ENCODE data around the gene NTM. TPM values are rescaled to one million over a fixed set of nuclear protein-coding genes. Genes with fewer than 3 reads are reported as not detected.

Gene NTM
- polyA plus RNA-seq, 1 experiment, result 33.6 TPM

DNA sequence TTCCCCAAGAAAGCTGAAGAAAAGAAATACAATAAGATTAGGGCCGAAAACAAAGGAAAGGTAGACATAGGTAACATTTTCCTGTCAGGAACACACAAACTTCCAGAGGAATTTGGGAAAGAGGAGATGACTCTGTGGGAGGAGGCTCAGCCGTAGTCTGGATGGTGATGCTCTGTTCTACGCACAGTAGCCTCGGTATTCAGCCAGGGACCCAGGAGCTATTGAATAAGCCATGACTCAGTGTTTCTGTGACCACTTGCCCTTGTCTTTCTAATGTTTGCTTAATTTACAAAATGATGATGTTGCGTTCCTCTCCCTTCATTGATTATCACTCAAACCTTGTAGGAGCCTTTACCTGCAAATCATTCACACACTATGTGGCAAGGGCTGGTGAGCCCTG, 745.0 kb downstream of the NTM start:
- H3K4me3 ChIP-seq (ENCODE audit: low read depth, low read length), result no peak overlapping the region
- CTCF ChIA-PET, result interaction anchor here (0.7 to 4.8 kb wide), 3 partner anchors 8 to 200 kb away, joined by 3 to 23 read pairs (median 3); no protein-coding TSS in a partner anchor
- DNase-seq (ENCODE audit: low read depth), result no peak
- POLR2A ChIA-PET, result no interaction called here
- TF ChIP-seq CTCF (IDR thresholded peaks at IDR 0.05; ENCODE audit: insufficient read depth, low read depth, low read length), result no peak
- no peaks in the 10 kb centered on the region for H3K27me3 ChIP-seq (ENCODE audit: control insufficient read depth, insufficient read depth, low read length)
- no peaks in the 10 kb centered on the region for H3K36me3 ChIP-seq (ENCODE audit: control insufficient read depth, insufficient read depth, low read length)

DNA sequence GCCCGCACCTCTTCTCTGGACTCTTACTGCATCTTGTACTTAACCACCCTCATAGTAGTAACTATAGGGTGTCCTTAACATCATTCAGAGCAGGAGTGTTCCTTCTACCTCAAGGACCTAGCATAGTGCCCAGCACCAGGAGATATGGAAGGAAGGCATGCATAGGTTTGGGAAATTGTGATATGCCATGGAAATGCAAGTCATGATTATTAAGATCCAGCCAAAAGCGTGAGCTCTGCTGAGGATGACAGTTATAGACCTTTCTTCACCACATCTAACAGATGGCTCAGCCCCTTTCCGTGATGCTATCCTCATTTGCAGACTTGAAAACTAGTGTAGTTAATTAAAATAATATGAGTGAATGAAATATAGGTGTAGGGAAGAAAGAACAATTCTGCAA, 746.1 kb downstream of the NTM start:
- TF ChIP-seq CTCF (IDR thresholded peaks at IDR 0.05; ENCODE audit: insufficient read depth, low read depth, low read length), result no peak
- ChIA-PET POLR2A (no interaction called here), CTCF (no interaction called here)
- Histone ChIP-seq H3K27me3 (ENCODE audit: control insufficient read depth, insufficient read depth, low read length) (no peaks in the 10 kb centered on the region), H3K4me3 (ENCODE audit: low read depth, low read length) (no peak overlapping the region), H3K36me3 (ENCODE audit: control insufficient read depth, insufficient read depth, low read length) (no peaks in the 10 kb centered on the region)
- no peak for DNase-seq (ENCODE audit: low read depth)

DNA sequence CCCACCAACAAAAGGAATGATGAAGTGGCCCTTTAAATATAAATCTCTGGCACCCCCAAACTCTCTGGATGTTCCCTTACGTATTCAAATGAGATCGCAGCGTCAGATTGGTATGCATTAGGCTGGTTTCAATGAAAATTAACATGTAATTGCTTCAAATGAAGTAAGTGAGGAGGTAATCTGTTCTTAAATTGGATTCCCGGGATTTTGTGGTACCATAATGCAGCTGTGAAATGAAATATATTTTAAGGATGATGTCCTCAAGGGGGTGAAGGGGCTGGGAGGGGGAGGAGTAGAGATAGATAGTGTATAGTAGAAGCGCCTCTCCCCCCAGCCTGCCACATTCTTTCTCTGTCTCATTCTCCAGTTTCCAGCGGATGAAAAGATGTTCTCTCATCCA, 748.2 kb downstream of the NTM start:
- POLR2A ChIA-PET, result no interaction called here
- CTCF ChIA-PET, result interaction anchor here (0.6 to 2.2 kb wide), 6 partner anchors 8 to 251 kb away, joined by 3 to 8 read pairs (median 4); no protein-coding TSS in a partner anchor
- no peak for TF ChIP-seq CTCF (IDR thresholded peaks at IDR 0.05; ENCODE audit: insufficient read depth, low read depth, low read length)
- H3K36me3 ChIP-seq (ENCODE audit: control insufficient read depth, insufficient read depth, low read length), result no peaks in the 10 kb centered on the region
- H3K27me3 ChIP-seq (ENCODE audit: control insufficient read depth, insufficient read depth, low read length), result no peaks in the 10 kb centered on the region
- H3K4me3 ChIP-seq (ENCODE audit: low read depth, low read length), result no peak overlapping the region
- DNase-seq (ENCODE audit: low read depth), result no peak

DNA sequence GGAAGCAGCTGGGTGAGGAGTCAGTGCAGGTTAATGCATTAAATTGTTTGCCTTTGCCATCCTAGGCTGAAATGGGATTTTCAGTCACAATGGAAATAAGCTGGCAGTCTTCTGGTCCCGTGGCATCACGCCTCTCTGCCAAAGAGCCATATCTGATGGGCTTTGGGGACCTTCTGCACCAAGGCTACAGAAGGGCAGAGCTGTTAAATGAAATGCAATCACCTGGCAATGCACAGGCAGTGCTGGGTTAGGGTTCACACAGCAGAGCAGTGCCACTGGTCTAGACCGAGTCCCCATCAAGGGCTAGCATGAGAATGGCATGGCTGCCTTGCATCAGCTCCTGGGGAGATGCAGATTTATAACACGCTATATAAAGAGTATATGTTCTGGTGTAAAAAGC, 749.2 kb downstream of the NTM start:
- Histone ChIP-seq H3K36me3 (ENCODE audit: control insufficient read depth, insufficient read depth, low read length) (no peaks in the 10 kb centered on the region), H3K27me3 (ENCODE audit: control insufficient read depth, insufficient read depth, low read length) (no peaks in the 10 kb centered on the region), H3K4me3 (ENCODE audit: low read depth, low read length) (no peak overlapping the region)
- DNase-seq (ENCODE audit: low read depth), result no peak
- ChIA-PET CTCF (interaction anchor here (0.7 to 2.2 kb wide), 4 partner anchors 15 to 371 kb away, joined by 3 to 10 read pairs (median 6); no protein-coding TSS in a partner anchor), POLR2A (no interaction called here)
- no peak for TF ChIP-seq CTCF (IDR thresholded peaks at IDR 0.05; ENCODE audit: insufficient read depth, low read depth, low read length)

- CTCF ChIA-PET, result interaction anchor here (1.0 to 3.6 kb wide), 4 partner anchors 9 to 255 kb away, joined by 5 to 23 read pairs (median 6); no protein-coding TSS in a partner anchor
- no peaks in the 10 kb centered on the region for H3K27me3 ChIP-seq (ENCODE audit: control insufficient read depth, insufficient read depth, low read length)
- DNase-seq (ENCODE audit: low read depth), result no peak
- H3K4me3 ChIP-seq (ENCODE audit: low read depth, low read length), result no peak overlapping the region
- no peaks in the 10 kb centered on the region for H3K36me3 ChIP-seq (ENCODE audit: control insufficient read depth, insufficient read depth, low read length)
- TF ChIP-seq CTCF (IDR thresholded peaks at IDR 0.05; ENCODE audit: insufficient read depth, low read depth, low read length), result no peak
- POLR2A ChIA-PET, result no interaction called here
These were observed 752.3 kb downstream of the NTM start for GRCh38 chr11:132122735-132123134.

Measured in BJ (cell line).